ENCODE measurements around the gene VPS54.

VPS54 gene

DNA sequence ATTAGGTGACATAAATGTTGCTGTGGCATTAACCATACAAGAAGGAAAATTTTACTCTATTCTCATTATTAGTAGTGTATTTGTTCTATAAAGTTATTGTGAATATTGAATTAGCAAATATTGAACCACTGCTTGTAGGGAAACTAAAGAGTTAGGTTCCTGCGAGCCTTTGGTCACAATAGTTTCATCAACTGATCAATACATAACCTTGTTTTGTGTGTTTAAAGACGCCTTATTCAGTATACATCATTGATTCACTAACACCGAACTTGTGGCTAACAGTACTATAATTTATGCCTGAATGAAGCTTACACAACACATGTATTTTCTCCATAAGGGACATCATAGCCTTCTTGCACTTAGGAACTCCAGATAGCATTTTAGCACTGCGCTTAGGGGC, 36.9 kb downstream of the VPS54 start:
- H3K27ac ChIP-seq (ENCODE audit: low read depth, low read length), result no peak overlapping the region
- H3K36me3 ChIP-seq (ENCODE audit: low read length), result peaks cover 4% of the 10 kb centered on the region; the same call in 1 of the 2 replicates
- no peak overlapping the region for H3K4me3 ChIP-seq (ENCODE audit: insufficient read depth, low read length, poor library complexity, severe bottlenecking)
- no peaks in the 10 kb centered on the region for H3F3A ChIP-seq (ENCODE audit: insufficient read depth)
- H3K9me2 ChIP-seq (replicated peaks; ENCODE audit: insufficient read depth, low read length), result no peaks in the 10 kb centered on the region
- no peaks in the 10 kb centered on the region for H3K9me3 ChIP-seq (ENCODE audit: insufficient read depth, low read length)
- no peaks in the 10 kb centered on the region for H3K27me3 ChIP-seq (ENCODE audit: low read length)
- H3K79me2 ChIP-seq (ENCODE audit: insufficient read depth, low read length), result no peaks in the 10 kb centered on the region
- TF ChIP-seq, protein P1, sequence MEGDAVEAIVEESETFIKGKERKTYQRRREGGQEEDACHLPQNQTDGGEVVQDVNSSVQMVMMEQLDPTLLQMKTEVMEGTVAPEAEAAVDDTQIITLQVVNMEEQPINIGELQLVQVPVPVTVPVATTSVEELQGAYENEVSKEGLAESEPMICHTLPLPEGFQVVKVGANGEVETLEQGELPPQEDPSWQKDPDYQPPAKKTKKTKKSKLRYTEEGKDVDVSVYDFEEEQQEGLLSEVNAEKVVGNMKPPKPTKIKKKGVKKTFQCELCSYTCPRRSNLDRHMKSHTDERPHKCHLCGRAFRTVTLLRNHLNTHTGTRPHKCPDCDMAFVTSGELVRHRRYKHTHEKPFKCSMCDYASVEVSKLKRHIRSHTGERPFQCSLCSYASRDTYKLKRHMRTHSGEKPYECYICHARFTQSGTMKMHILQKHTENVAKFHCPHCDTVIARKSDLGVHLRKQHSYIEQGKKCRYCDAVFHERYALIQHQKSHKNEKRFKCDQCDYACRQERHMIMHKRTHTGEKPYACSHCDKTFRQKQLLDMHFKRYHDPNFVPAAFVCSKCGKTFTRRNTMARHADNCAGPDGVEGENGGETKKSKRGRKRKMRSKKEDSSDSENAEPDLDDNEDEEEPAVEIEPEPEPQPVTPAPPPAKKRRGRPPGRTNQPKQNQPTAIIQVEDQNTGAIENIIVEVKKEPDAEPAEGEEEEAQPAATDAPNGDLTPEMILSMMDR (IDR thresholded peaks at IDR 0.05; ENCODE audit: insufficient read depth, low read length, poor library complexity, severe bottlenecking), result no peak
- no peak for TF ChIP-seq EZH2phosphoT487 (conservative IDR thresholded peaks at IDR 0.05; ENCODE audit: low read length)
- H3K9ac ChIP-seq (ENCODE audit: low read length), result no peak overlapping the region
- no peak overlapping the region for H2AFZ ChIP-seq (ENCODE audit: low read depth, low read length, severe bottlenecking)
- H3K4me2 ChIP-seq (ENCODE audit: low read depth, low read length, poor library complexity, severe bottlenecking), result no peak overlapping the region
- no peaks in the 10 kb centered on the region for H4K20me1 ChIP-seq (ENCODE audit: low read depth, low read length)

DNA sequence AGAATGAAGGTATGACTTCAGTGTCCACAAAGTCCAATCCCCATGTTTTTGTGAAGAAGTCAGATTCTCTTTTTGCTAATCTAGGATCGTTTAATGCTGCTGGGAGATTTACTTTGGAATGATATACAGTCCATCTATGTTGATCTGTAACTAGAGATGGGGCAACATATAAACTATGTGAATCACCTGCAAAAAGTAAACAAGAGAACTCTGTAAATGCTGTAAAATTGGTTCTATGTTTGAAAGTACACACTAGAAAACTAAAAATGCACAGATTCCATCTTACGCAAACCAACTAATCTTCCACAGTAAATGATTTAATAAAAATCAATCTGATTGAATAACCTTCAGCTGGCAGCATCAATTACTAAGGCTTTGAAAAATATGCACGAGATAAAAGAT, 37.5 kb downstream of the VPS54 start:
- TF ChIP-seq, protein P1 (IDR thresholded peaks at IDR 0.05; ENCODE audit: insufficient read depth, low read length, poor library complexity, severe bottlenecking), result no peak
- TF ChIP-seq EZH2phosphoT487 (conservative IDR thresholded peaks at IDR 0.05; ENCODE audit: low read length), result no peak
- H3K4me2 ChIP-seq (ENCODE audit: low read depth, low read length, poor library complexity, severe bottlenecking), result no peak overlapping the region
- H4K20me1 ChIP-seq (ENCODE audit: low read depth, low read length), result no peaks in the 10 kb centered on the region
- no peaks in the 10 kb centered on the region for H3K79me2 ChIP-seq (ENCODE audit: insufficient read depth, low read length)
- peaks cover 4% of the 10 kb centered on the region; the same call in 1 of the 2 replicates for H3K36me3 ChIP-seq (ENCODE audit: low read length)
- no peak overlapping the region for H3K4me3 ChIP-seq (ENCODE audit: insufficient read depth, low read length, poor library complexity, severe bottlenecking)
- no peak overlapping the region for H3K9ac ChIP-seq (ENCODE audit: low read length)
- H2AFZ ChIP-seq (ENCODE audit: low read depth, low read length, severe bottlenecking), result no peak overlapping the region
- no peaks in the 10 kb centered on the region for H3F3A ChIP-seq (ENCODE audit: insufficient read depth)
- no peaks in the 10 kb centered on the region for H3K9me3 ChIP-seq (ENCODE audit: insufficient read depth, low read length)
- H3K9me2 ChIP-seq (replicated peaks; ENCODE audit: insufficient read depth, low read length), result no peaks in the 10 kb centered on the region
- no peak overlapping the region for H3K27ac ChIP-seq (ENCODE audit: low read depth, low read length)
- no peaks in the 10 kb centered on the region for H3K27me3 ChIP-seq (ENCODE audit: low read length)

DNA sequence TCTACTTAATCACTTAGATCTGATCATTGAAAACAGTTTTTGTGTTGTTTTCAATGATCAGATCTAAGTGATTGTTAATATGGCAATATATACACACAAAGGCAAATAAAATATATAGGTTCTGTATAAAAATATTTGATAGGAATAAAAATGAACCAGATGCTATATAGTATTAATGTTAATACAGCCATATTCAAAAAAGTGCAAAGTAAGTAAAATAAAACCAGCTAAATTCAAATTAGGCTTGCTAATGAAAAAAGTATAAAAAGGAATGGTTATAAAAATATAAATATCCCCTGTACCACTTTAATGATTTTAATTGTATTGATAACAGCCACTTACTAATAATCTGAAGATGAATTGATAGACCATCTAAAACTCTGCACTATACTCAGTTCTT, 38.4 kb downstream of the VPS54 start:
- Histone ChIP-seq H4K20me1 (ENCODE audit: low read depth, low read length) (no peaks in the 10 kb centered on the region), H3K9me3 (ENCODE audit: insufficient read depth, low read length) (no peaks in the 10 kb centered on the region), H3F3A (ENCODE audit: insufficient read depth) (no peaks in the 10 kb centered on the region), H3K27ac (ENCODE audit: low read depth, low read length) (no peak overlapping the region), H3K79me2 (ENCODE audit: insufficient read depth, low read length) (no peaks in the 10 kb centered on the region), H3K9me2 (replicated peaks; ENCODE audit: insufficient read depth, low read length) (no peaks in the 10 kb centered on the region), H3K27me3 (ENCODE audit: low read length) (no peaks in the 10 kb centered on the region), H2AFZ (ENCODE audit: low read depth, low read length, severe bottlenecking) (no peak overlapping the region), H3K9ac (ENCODE audit: low read length) (no peak overlapping the region), H3K36me3 (ENCODE audit: low read length) (peaks cover 4% of the 10 kb centered on the region; the same call in 1 of the 2 replicates), H3K4me3 (ENCODE audit: insufficient read depth, low read length, poor library complexity, severe bottlenecking) (no peak overlapping the region), H3K4me2 (ENCODE audit: low read depth, low read length, poor library complexity, severe bottlenecking) (no peak overlapping the region)
- TF ChIP-seq EZH2phosphoT487 (conservative IDR thresholded peaks at IDR 0.05; ENCODE audit: low read length), result no peak
- TF ChIP-seq, protein P1 (IDR thresholded peaks at IDR 0.05; ENCODE audit: insufficient read depth, low read length, poor library complexity, severe bottlenecking), result no peak

Data from SU-DHL-6 (cell line).